Activated T-cell treated with anti-CD3 and anti-CD28 coated beads for 24 hours (primary cell): Measurements from ENCODE around the gene FOXC2.

Experiments used
- DNase-seq: peaks from one replicate; pipeline ENCODE4 v3.0.0-alpha.2; 2020; ENCODE audit warnings: low read depth

The FOXC2 gene

GRCh38 chr16:86533076-86533475 lies 33.6 kb upstream of the FOXC2 start:
- DNase-seq = no peak

- DNase-seq = no peak
Measured at GRCh38 chr16:86533767-86534351, 32.8 kb upstream of the FOXC2 start.

GRCh38 chr16:86534779-86535615 lies 31.6 kb upstream of the FOXC2 start:
- no peak for DNase-seq

- no peak for DNase-seq
Measured at GRCh38 chr16:86536621-86537020, 30.0 kb upstream of the FOXC2 start.

GRCh38 chr16:86537486-86537885 lies 29.1 kb upstream of the FOXC2 start:
- DNase-seq = no peak

GRCh38 chr16:86538196-86538780 lies 28.3 kb upstream of the FOXC2 start:
- no peak for DNase-seq

- no peak for DNase-seq
Measured at GRCh38 chr16:86540894-86541293, 25.7 kb upstream of the FOXC2 start.

GRCh38 chr16:86541560-86541959 lies 25.1 kb upstream of the FOXC2 start:
- DNase-seq = no peak

GRCh38 chr16:86542756-86543750 lies 23.6 kb upstream of the FOXC2 start:
- DNase-seq = no peak

GRCh38 chr16:86545481-86545880 lies 21.1 kb upstream of the FOXC2 start:
- no peak for DNase-seq

GRCh38 chr16:86545954-86546637 lies 20.5 kb upstream of the FOXC2 start:
- no peak for DNase-seq

GRCh38 chr16:86546638-86547013 lies 20.0 kb upstream of the FOXC2 start:
- no peak for DNase-seq

GRCh38 chr16:86547286-86547685 lies 19.3 kb upstream of the FOXC2 start:
- no peak for DNase-seq

GRCh38 chr16:86549076-86549892 lies 17.3 kb upstream of the FOXC2 start:
- DNase-seq = no peak

GRCh38 chr16:86549893-86550190 lies 16.8 kb upstream of the FOXC2 start:
- DNase-seq = no peak

GRCh38 chr16:86550281-86550680 lies 16.3 kb upstream of the FOXC2 start:
- no peak for DNase-seq

- DNase-seq = no peak
Measured at GRCh38 chr16:86553356-86553755, 13.3 kb upstream of the FOXC2 start.

- no peak for DNase-seq
Measured at GRCh38 chr16:86554599-86554916, 12.1 kb upstream of the FOXC2 start.

GRCh38 chr16:86554917-86555703 lies 11.5 kb upstream of the FOXC2 start, which contains the start of gene MTHFSD:
TSS of gene MTHFSD (minus strand) at chr16:86555235. CDS start at chr16:86555184, 51 bp downstream.
- peak; percentile 95 for DNase-seq

GRCh38 chr16:86555704-86556075 lies 10.9 kb upstream of the FOXC2 start:
- no peak for DNase-seq
